Endodermal cell (in vitro differentiated cells): Measurements from ENCODE around the gene UNC5B. TPM values are rescaled to one million over a fixed set of nuclear protein-coding genes. Genes with fewer than 3 reads are reported as not detected.

Source experiments
- DNase-seq: peaks from one replicate; pipeline ENCODE4 v3.0.0-alpha.2; 2017
- H3K27ac ChIP-seq: 2 replicates; pipeline ENCODE4 v1.5.1; 2013; ENCODE audit warnings: mild to moderate bottlenecking, low read depth, low read length, moderate library complexity
- H3K27me3 ChIP-seq: 2 replicates; pipeline ENCODE4 v1.6.1; 2013; ENCODE audit warnings: mild to moderate bottlenecking, low read length, moderate library complexity; ENCODE audit not compliant: insufficient read depth, control insufficient read depth, poor library complexity, severe bottlenecking
- H3K36me3 ChIP-seq: 2 replicates; pipeline ENCODE4 v1.7.0; 2013; ENCODE audit warnings: mild to moderate bottlenecking, low read length, moderate library complexity; ENCODE audit not compliant: control insufficient read depth, insufficient read depth
- H3K4me1 ChIP-seq: one replicate; pipeline ENCODE4 v1.7.0; 2013; ENCODE audit warnings: low read length; ENCODE audit not compliant: control insufficient read depth, insufficient read depth
- H3K4me3 ChIP-seq: 2 replicates; pipeline ENCODE4 v1.5.1; 2013; ENCODE audit warnings: mild to moderate bottlenecking, low read length, moderate library complexity
- H3K9ac ChIP-seq: 2 replicates; pipeline ENCODE4 v1.6.1; 2013; ENCODE audit warnings: mild to moderate bottlenecking, low read length, moderate library complexity; ENCODE audit not compliant: poor library complexity, severe bottlenecking; ENCODE audit errors: extremely low read depth
- H3K9me3 ChIP-seq: 2 replicates; pipeline ENCODE4 v1.6.1; 2013; ENCODE audit warnings: mild to moderate bottlenecking, low read length, moderate library complexity; ENCODE audit not compliant: control insufficient read depth
- H3K27ac Mint-ChIP-seq: 2 replicates; pipeline ENCODE4 v1.8.0; 2020; ENCODE audit warnings: mixed read lengths
- H3K27me3 Mint-ChIP-seq: 2 replicates; pipeline ENCODE4 v1.8.0; 2021; ENCODE audit warnings: mild to moderate bottlenecking, mixed read lengths; ENCODE audit not compliant: insufficient read depth
- H3K36me3 Mint-ChIP-seq: 2 replicates; pipeline ENCODE4 v1.8.0; 2020; ENCODE audit warnings: low read depth, mixed read lengths
- H3K4me1 Mint-ChIP-seq: 2 replicates; pipeline ENCODE4 v1.8.0; 2020; ENCODE audit warnings: mixed read lengths
- H3K4me3 Mint-ChIP-seq: 2 replicates; pipeline ENCODE4 v1.8.0; 2020; ENCODE audit warnings: mild to moderate bottlenecking, moderate library complexity, mixed read lengths
- H3K9me3 Mint-ChIP-seq: 2 replicates; pipeline ENCODE4 v1.8.0; 2020; ENCODE audit warnings: mild to moderate bottlenecking, mixed read lengths
- WGBS, 2 experiments: methylation state at CpG; one replicate each; pipeline versions ENCODE4 v1.1.5 to v1.1.7; 2013; ENCODE audit warnings: missing lambda C conversion rate in 2 of 2, mixed read lengths in 1 of 2; ENCODE audit not compliant: insufficient coverage in 1 of 2, insufficient read length in 1 of 2; 5-methylcytosine and 5-hydroxymethylcytosine counted together
- total RNA-seq, 2 donors: library from RNA; stranded (reverse); fragmentation: NEBNext Ultra II Directional in 1 of 2; extraction: Animal tissue kit (Norgen Biotek cat#: 25700) in 1 of 2; gene quantifications; 2 replicates in 1 of 2; 3 replicates in 1 of 2; pipeline ENCODE4 v1.2.1, GENCODE V29; 2021
- TF ChIP-seq, protein P1 (sequence below): fragments of 200-600 bp; sonication (generic); conservative IDR thresholded peaks from 2 replicates; pipeline ENCODE4 v1.5.0; 2021; ENCODE audit warnings: antibody characterized with exemption, mild to moderate bottlenecking

UNC5B gene
- total RNA-seq, 2 donors from 2014 or later: 9.7 to 14.5 TPM

DNA sequence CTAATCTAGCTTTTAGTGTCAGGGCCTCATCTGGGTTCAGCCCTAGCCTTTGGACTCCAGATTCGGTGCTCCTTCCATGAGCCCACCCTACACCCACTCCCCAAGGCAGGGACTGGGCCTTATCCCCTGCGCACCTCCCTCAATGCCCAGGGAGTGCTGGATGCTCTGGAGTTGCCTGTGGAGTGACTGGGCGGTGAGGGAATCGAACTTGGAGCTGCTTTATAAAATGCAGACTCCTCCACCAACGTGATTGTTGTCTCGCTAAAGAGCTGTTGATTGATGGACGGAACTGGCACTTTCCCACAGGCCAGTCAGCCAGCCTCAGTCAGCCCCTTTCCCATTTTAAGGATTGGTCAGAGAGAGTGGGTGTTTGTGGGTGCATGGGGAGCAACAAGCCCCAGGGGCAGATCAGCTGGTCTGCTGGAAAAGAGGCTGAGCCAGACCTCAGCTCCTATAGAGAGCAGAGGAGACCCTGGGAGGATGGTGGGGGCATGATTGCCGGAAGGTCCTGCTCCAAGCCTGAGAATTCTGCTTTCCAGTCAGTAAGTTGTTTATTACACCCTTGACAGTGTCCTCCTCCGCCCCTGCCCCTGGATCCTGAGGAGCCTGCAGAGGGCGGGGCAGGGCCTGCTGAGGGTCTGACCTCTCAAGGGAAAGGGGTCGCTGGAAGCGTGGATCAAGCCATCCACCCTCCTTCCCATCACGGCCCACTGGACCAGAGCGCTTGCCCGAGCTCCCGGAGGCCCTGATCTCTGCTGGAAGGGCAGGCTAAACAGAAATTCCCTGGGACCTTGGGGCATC is 16.7 kb downstream of the UNC5B start:
- Mint-ChIP-seq H3K36me3 (no peaks in the 10 kb centered on the region), H3K4me1 (peaks cover 36% of the 10 kb centered on the region), H3K27ac (no peak overlapping the region), H3K27me3 (no peaks in the 10 kb centered on the region), H3K9me3 (no peaks in the 10 kb centered on the region), H3K4me3 (no peak overlapping the region)
- no peak overlapping the region for H3K4me3 ChIP-seq
- H3K36me3 ChIP-seq: no peaks in the 10 kb centered on the region
- peaks cover 15% of the 10 kb centered on the region for H3K4me1 ChIP-seq
- H3K27me3 ChIP-seq: no peaks in the 10 kb centered on the region
- TF ChIP-seq, protein P1, sequence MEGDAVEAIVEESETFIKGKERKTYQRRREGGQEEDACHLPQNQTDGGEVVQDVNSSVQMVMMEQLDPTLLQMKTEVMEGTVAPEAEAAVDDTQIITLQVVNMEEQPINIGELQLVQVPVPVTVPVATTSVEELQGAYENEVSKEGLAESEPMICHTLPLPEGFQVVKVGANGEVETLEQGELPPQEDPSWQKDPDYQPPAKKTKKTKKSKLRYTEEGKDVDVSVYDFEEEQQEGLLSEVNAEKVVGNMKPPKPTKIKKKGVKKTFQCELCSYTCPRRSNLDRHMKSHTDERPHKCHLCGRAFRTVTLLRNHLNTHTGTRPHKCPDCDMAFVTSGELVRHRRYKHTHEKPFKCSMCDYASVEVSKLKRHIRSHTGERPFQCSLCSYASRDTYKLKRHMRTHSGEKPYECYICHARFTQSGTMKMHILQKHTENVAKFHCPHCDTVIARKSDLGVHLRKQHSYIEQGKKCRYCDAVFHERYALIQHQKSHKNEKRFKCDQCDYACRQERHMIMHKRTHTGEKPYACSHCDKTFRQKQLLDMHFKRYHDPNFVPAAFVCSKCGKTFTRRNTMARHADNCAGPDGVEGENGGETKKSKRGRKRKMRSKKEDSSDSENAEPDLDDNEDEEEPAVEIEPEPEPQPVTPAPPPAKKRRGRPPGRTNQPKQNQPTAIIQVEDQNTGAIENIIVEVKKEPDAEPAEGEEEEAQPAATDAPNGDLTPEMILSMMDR: no peak
- no peak overlapping the region for H3K9ac ChIP-seq
- H3K9me3 ChIP-seq: no peaks in the 10 kb centered on the region
- no peak for DNase-seq
- no peak overlapping the region for H3K27ac ChIP-seq
- WGBS, 2 experiments: 88 to 91% methylated on average over 8 to 16 of the region's 16 CpGs

DNA sequence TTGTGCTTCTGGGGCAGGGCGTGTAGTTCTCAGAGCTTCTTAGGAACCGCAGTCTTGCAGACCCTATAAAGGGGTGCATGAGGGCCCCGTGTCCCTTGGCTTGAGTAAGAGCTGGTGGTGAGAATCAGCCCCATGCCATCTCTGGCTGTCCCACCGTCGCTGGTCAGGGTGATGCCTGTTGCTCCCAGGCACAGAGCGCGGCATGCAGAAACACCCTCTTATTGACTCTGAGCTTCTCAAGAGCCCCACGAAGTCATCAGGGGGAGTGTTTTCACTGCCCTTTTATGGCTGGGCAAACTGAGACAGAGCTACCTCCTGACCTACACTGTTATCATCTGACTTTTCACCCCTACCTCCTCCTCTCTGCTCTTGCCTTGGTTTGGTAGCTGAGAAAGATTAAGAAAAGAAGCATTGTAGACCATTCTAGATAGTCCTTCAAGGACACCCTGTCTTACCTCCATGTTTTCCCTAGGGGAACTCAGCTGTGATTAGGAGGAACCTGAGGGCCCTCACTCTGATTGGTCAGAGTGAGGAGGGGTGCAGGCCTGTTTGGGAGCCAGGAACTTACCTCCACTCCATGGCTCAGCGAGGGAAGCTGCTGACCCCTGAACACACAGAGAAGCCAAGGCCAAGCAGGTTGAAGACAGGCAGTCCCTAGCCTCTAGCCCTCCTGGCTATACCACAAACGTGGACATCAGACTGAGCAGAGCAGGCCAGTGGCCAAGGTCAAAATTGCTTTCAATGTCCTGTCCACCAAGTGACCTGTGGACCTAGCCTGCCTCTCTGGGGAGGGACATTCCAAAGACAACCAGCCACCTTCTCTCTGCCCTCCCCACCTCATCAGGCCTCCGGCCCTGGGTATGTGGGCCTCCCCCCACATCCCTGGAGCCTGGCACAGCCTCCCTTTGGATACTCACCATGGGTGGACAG is 17.6 kb downstream of the UNC5B start:
- H3K4me3 ChIP-seq: no peak overlapping the region
- H3K36me3 ChIP-seq: no peaks in the 10 kb centered on the region
- no peaks in the 10 kb centered on the region for H3K9me3 ChIP-seq
- H3K4me1 ChIP-seq: peaks cover 20% of the 10 kb centered on the region
- H3K9me3 Mint-ChIP-seq: no peaks in the 10 kb centered on the region
- TF ChIP-seq, protein P1: no peak
- no peaks in the 10 kb centered on the region for H3K36me3 Mint-ChIP-seq
- no peak overlapping the region for H3K27ac ChIP-seq
- DNase-seq: no peak
- no peak overlapping the region for H3K4me3 Mint-ChIP-seq
- H3K27me3 Mint-ChIP-seq: no peaks in the 10 kb centered on the region
- peaks cover 43% of the 10 kb centered on the region for H3K4me1 Mint-ChIP-seq
- H3K27ac Mint-ChIP-seq: no peak overlapping the region
- no peak overlapping the region for H3K9ac ChIP-seq
- WGBS, 2 experiments: 91 to 92% methylated on average over 9 to 11 of the region's 11 CpGs
- no peaks in the 10 kb centered on the region for H3K27me3 ChIP-seq

DNA sequence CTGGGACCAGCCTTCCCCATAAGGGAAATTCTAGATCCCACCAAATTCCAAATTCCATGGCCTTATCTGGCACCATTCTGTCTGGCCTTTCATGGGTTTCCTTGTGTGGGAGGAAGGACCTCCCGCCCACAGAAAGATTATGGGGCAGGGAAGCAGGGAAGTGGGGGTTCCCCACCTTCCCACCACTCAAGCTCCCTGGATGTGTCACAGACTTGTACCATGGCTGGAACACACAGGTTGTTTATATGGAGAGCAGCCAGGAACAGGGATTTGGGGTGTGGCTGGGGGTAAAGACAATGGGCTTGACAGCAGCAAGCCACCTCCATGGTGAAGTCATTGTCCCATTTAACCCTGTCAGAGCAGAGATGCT is 18.3 kb downstream of the UNC5B start:
- no peak for DNase-seq
- TF ChIP-seq, protein P1: no peak
- Histone ChIP-seq H3K9ac (no peak overlapping the region), H3K27me3 (no peaks in the 10 kb centered on the region), H3K4me3 (no peak overlapping the region), H3K36me3 (no peaks in the 10 kb centered on the region), H3K27ac (no peak overlapping the region), H3K9me3 (no peaks in the 10 kb centered on the region), H3K4me1 (peaks cover 25% of the 10 kb centered on the region)
- Mint-ChIP-seq H3K9me3 (no peaks in the 10 kb centered on the region), H3K27me3 (no peaks in the 10 kb centered on the region), H3K27ac (no peak overlapping the region), H3K36me3 (no peaks in the 10 kb centered on the region), H3K4me1 (peaks cover 46% of the 10 kb centered on the region), H3K4me3 (no peak overlapping the region)
- WGBS, 2 experiments: 92 to 100% methylated on average over 1 of the region's 1 CpG
